Fibroblast of lung (primary cell): Measurements from ENCODE around the gene ZC3H12A. TPM values are rescaled to one million over a fixed set of nuclear protein-coding genes. Genes with fewer than 3 reads are reported as not detected.

ENCODE experiments used
- DNase-seq, 2 donors: peaks; one replicate each; pipeline versions ENCODE4 v3.0.0 to v3.0.0-alpha.2; 2010; ENCODE audit warnings: low read depth in 2 of 2
- H2AFZ ChIP-seq: 2 replicates; pipeline ENCODE4 v1.5.1; 2012; ENCODE audit warnings: low read length, control low read depth, inconsistent platforms
- H3K27ac ChIP-seq: 2 replicates; pipeline ENCODE4 v1.5.1; 2011; ENCODE audit warnings: low read length, control low read depth; ENCODE audit not compliant: insufficient read depth
- H3K27me3 ChIP-seq: 2 replicates; pipeline ENCODE4 v1.5.1; 2011; ENCODE audit warnings: mild to moderate bottlenecking, low read length; ENCODE audit not compliant: control insufficient read depth, insufficient read depth
- H3K36me3 ChIP-seq: 2 replicates; pipeline ENCODE4 v1.5.1; 2011; ENCODE audit warnings: low read length; ENCODE audit not compliant: control insufficient read depth, insufficient read depth
- H3K4me1 ChIP-seq: 2 replicates; pipeline ENCODE4 v1.5.1; 2011; ENCODE audit warnings: low read length; ENCODE audit not compliant: control insufficient read depth, insufficient read depth; ENCODE audit errors: extremely low read depth
- H3K4me2 ChIP-seq: 2 replicates; pipeline ENCODE4 v1.5.1; 2011; ENCODE audit warnings: low read length, control low read depth; ENCODE audit not compliant: insufficient read depth; ENCODE audit errors: extremely low read depth
- H3K4me3 ChIP-seq, 4 experiments: fragments of 200-600 bp in 1 of 4; sonication (generic) in 1 of 4; replicated peaks in 1 of 4; 2 replicates each; pipeline ENCODE4 v1.5.1; 2011 to 2016; ENCODE audit warnings: low read length in 4 of 4, low read depth in 3 of 4, mild to moderate bottlenecking in 3 of 4, control low read depth in 2 of 4, inconsistent platforms in 1 of 4, mixed read lengths in 1 of 4; ENCODE audit not compliant: insufficient read depth in 1 of 4; ENCODE audit errors: control extremely low read depth in 1 of 4
- H3K79me2 ChIP-seq: 2 replicates; pipeline ENCODE4 v1.5.1; 2012; ENCODE audit warnings: mild to moderate bottlenecking, low read length, inconsistent platforms; ENCODE audit not compliant: control insufficient read depth, insufficient read depth
- H3K9ac ChIP-seq: 2 replicates; pipeline ENCODE4 v1.5.1; 2011; ENCODE audit warnings: mild to moderate bottlenecking, low read length, control low read depth; ENCODE audit not compliant: insufficient read depth
- H3K9me3 ChIP-seq: 2 replicates; pipeline ENCODE4 v1.5.1; 2012; ENCODE audit warnings: low read depth, low read length; ENCODE audit not compliant: control insufficient read depth, insufficient read depth
- H4K20me1 ChIP-seq: 2 replicates; pipeline ENCODE4 v1.5.1; 2011; ENCODE audit warnings: low read length; ENCODE audit not compliant: control insufficient read depth, insufficient read depth; ENCODE audit errors: extremely low read depth
- CTCF ChIP-seq, 2 donors: IDR thresholded peaks in 1 of 2; conservative IDR thresholded peaks in 1 of 2; 1 replicate in 1 of 2; 2 replicates in 1 of 2; pipeline ENCODE4 v1.5.1; 2011 to 2012; ENCODE audit warnings: low read length in 2 of 2, control low read depth in 1 of 2, inconsistent platforms in 1 of 2, low read depth in 1 of 2, mild to moderate bottlenecking in 1 of 2
- EZH2 ChIP-seq: IDR thresholded peaks from 2 replicates; pipeline ENCODE4 v1.5.1; 2012; ENCODE audit warnings: low read length, control low read depth, mild to moderate bottlenecking; ENCODE audit errors: missing control alignments
- polyA plus RNA-seq, 2 donors: library from polyadenylated mRNA; depleted of rRNA in 1 of 2; stranded (reverse) in 1 of 2; unstranded in 1 of 2; fragments of >200 nt; gene quantifications; 2 replicates each; pipeline ENCODE4 v1.2.1, GENCODE V29; 2011 to 2012; ENCODE audit warnings: missing spikeins in 1 of 2
- total RNA-seq: library from RNA; depleted of rRNA; stranded (reverse); fragments of >200 nt; gene quantifications from 2 replicates; pipeline ENCODE4 v1.2.1, GENCODE V29; 2014

Gene ZC3H12A
- total and polyA plus RNA-seq, 2 donors (not counting 1 experiment from before 2014, with no cell fraction given) = 4.9 to 7.8 TPM

GRCh38 chr1:37456614-37457013, 17.8 kb upstream of the ZC3H12A start:
- no peak for TF ChIP-seq CTCF (conservative IDR thresholded peaks at IDR 0.05 in 1 of 2, IDR thresholded peaks at IDR 0.05 in 1 of 2; ENCODE audit: low read depth in 1 of 2, low read length in 2 of 2)
- TF ChIP-seq EZH2 = no peak
- Histone ChIP-seq H4K20me1 (no peaks in the 10 kb centered on the region), H3K27ac (no peak overlapping the region), H2AFZ (no peak overlapping the region), H3K4me1 (no peaks in the 10 kb centered on the region), H3K36me3 (no peaks in the 10 kb centered on the region), H3K79me2 (no peaks in the 10 kb centered on the region), H3K27me3 (no peaks in the 10 kb centered on the region), H3K4me2 (no peak overlapping the region), H3K9ac (no peak overlapping the region), H3K4me3 (no peak overlapping the region), H3K9me3 (no peaks in the 10 kb centered on the region)
- DNase-seq = no peak

- DNase-seq = no peak
- Histone ChIP-seq H3K27ac (no peak overlapping the region), H3K4me3 (no peak overlapping the region), H3K36me3 (no peaks in the 10 kb centered on the region), H3K4me2 (no peak overlapping the region), H3K27me3 (no peaks in the 10 kb centered on the region), H3K79me2 (no peaks in the 10 kb centered on the region), H3K4me1 (no peaks in the 10 kb centered on the region), H3K9me3 (no peaks in the 10 kb centered on the region), H3K9ac (no peak overlapping the region), H4K20me1 (no peaks in the 10 kb centered on the region), H2AFZ (no peak overlapping the region)
- no peak for TF ChIP-seq CTCF (conservative IDR thresholded peaks at IDR 0.05 in 1 of 2, IDR thresholded peaks at IDR 0.05 in 1 of 2; ENCODE audit: low read depth in 1 of 2, low read length in 2 of 2)
- no peak for TF ChIP-seq EZH2
Observed at GRCh38 chr1:37458551-37458950, 15.8 kb upstream of the ZC3H12A start.

GRCh38 chr1:37461698-37462436, 12.5 kb upstream of the ZC3H12A start:
- TF ChIP-seq CTCF (conservative IDR thresholded peaks at IDR 0.05 in 1 of 2, IDR thresholded peaks at IDR 0.05 in 1 of 2; ENCODE audit: low read depth in 1 of 2, low read length in 2 of 2) (no peak), EZH2 (no peak)
- H3K36me3 ChIP-seq = no peaks in the 10 kb centered on the region
- DNase-seq = no peak
- no peaks in the 10 kb centered on the region for H3K27me3 ChIP-seq
- H3K4me3 ChIP-seq = no peak overlapping the region
- H3K9ac ChIP-seq = no peak overlapping the region
- H3K4me1 ChIP-seq = no peaks in the 10 kb centered on the region
- no peak overlapping the region for H3K4me2 ChIP-seq
- H2AFZ ChIP-seq = no peak overlapping the region
- no peaks in the 10 kb centered on the region for H3K79me2 ChIP-seq
- H3K9me3 ChIP-seq = no peaks in the 10 kb centered on the region
- H3K27ac ChIP-seq = no peak overlapping the region
- H4K20me1 ChIP-seq = no peaks in the 10 kb centered on the region
